GM18870 (cell line): ENCODE data around the gene DEDD.
A peak's percentile ranks its signal among the peaks of the same experiment; 100 is the strongest.
"Not testable (repeated sequence)": the region's sequence is repeated elsewhere in the genome, so short reads cannot be mapped to it uniquely, and the experiment has no call there.

ENCODE experiments used
- ATAC-seq: cut with Tn5 transposase; IDR thresholded peaks from one replicate; pipeline ENCODE4 v1.9.1; 2021; ENCODE audit warnings: moderate library complexity; ENCODE audit not compliant: unreplicated experiment

DEDD gene

GRCh38 chr1:161130266-161130665 is 2.2 kb downstream of the DEDD start:
- ATAC-seq: no peak

- no peak for ATAC-seq
Measured at GRCh38 chr1:161128591-161129420, 3.7 kb downstream of the DEDD start.

GRCh38 chr1:161127649-161128048 is 4.8 kb downstream of the DEDD start:
- ATAC-seq: no peak

- no peak for ATAC-seq
Measured at GRCh38 chr1:161122967-161123366, 9.5 kb downstream of the DEDD start.

GRCh38 chr1:161121834-161122233 is 10.6 kb downstream of the DEDD start:
- ATAC-seq: no peak

GRCh38 chr1:161121042-161121650 is 11.3 kb downstream of the DEDD start:
- ATAC-seq: no peak

- ATAC-seq: no peak
Measured at GRCh38 chr1:161119092-161119903, 13.2 kb downstream of the DEDD start.

- ATAC-seq: peak; percentile 53
Measured at GRCh38 chr1:161117759-161118581, 14.5 kb downstream of the DEDD start, which contains the start of the genes NIT1 and PFDN2. Gene NIT1, plus strand, starts transcription at chr1:161118105. Its CDS starts 72 bp downstream, at chr1:161118177. Gene PFDN2, minus strand, starts transcription at chr1:161118037. Its CDS starts 11 bp downstream, at chr1:161118026.

- ATAC-seq: not testable (repeated sequence)
Measured at GRCh38 chr1:161115961-161116360, 16.5 kb downstream of the DEDD start.

- ATAC-seq: no peak
Measured at GRCh38 chr1:161115132-161115711, 17.2 kb downstream of the DEDD start.

- ATAC-seq: no peak
Measured at GRCh38 chr1:161114556-161114955, 17.9 kb downstream of the DEDD start.

GRCh38 chr1:161113915-161114314 is 18.6 kb downstream of the DEDD start:
- ATAC-seq: no peak

- ATAC-seq: no peak
Measured at GRCh38 chr1:161111527-161111926, 20.9 kb downstream of the DEDD start.

- no peak for ATAC-seq
Measured at GRCh38 chr1:161111117-161111516, 21.4 kb downstream of the DEDD start.

GRCh38 chr1:161106431-161106830 is 26.0 kb downstream of the DEDD start:
- no peak for ATAC-seq

GRCh38 chr1:161100556-161100955 is 31.9 kb downstream of the DEDD start:
- no peak for ATAC-seq

- ATAC-seq: no peak
Measured at GRCh38 chr1:161099090-161099802, 33.2 kb downstream of the DEDD start.

GRCh38 chr1:161098210-161099068 is 34.0 kb downstream of the DEDD start, which contains the start of gene KLHDC9:
Gene KLHDC9, plus strand, starts transcription at chr1:161098361. Its CDS starts 175 bp downstream, at chr1:161098536.
- peak; percentile 47 for ATAC-seq
